IMR-90 (cell line): ENCODE results near the gene C9orf50.

Experiments used
- CEBPB ChIP-seq: IDR thresholded peaks from 2 replicates; pipeline ENCODE4 v1.6.1; 2012; ENCODE audit warnings: low read depth, low read length, improper control_type of control experiment
- CHD1 ChIP-seq: IDR thresholded peaks from 2 replicates; pipeline ENCODE4 v1.6.1; 2012; ENCODE audit warnings: low read depth, low read length, improper control_type of control experiment
- MAFK ChIP-seq: IDR thresholded peaks from 2 replicates; pipeline ENCODE4 v1.6.1; 2012; ENCODE audit warnings: low read depth, low read length, improper control_type of control experiment
- MAZ ChIP-seq: IDR thresholded peaks from 2 replicates; pipeline ENCODE4 v1.6.1; 2012; ENCODE audit warnings: low read depth, mild to moderate bottlenecking, low read length, improper control_type of control experiment, moderate library complexity, borderline replicate concordance
- MXI1 ChIP-seq: IDR thresholded peaks from 2 replicates; pipeline ENCODE4 v1.6.1; 2012; ENCODE audit warnings: low read depth, mild to moderate bottlenecking, low read length, moderate library complexity, borderline replicate concordance
- POLR2A ChIP-seq: IDR thresholded peaks from 2 replicates; pipeline ENCODE4 v1.6.1; 2012; ENCODE audit warnings: mild to moderate bottlenecking, low read depth, low read length
- RAD21 ChIP-seq: IDR thresholded peaks from 2 replicates; pipeline ENCODE4 v1.6.1; 2012; ENCODE audit warnings: low read length, improper control_type of control experiment
- RCOR1 ChIP-seq: IDR thresholded peaks from 2 replicates; pipeline ENCODE4 v1.6.1; 2012; ENCODE audit warnings: mild to moderate bottlenecking, low read length, improper control_type of control experiment; ENCODE audit not compliant: insufficient replicate concordance
- RFX5 ChIP-seq: IDR thresholded peaks from 2 replicates; pipeline ENCODE4 v1.8.0; 2012; ENCODE audit warnings: low read depth, mild to moderate bottlenecking, low read length, moderate library complexity
- SMC3 ChIP-seq: fragments of 150-350 bp; IDR thresholded peaks from 2 replicates; pipeline ENCODE4 v1.6.1; 2016; ENCODE audit warnings: low read depth, mild to moderate bottlenecking, antibody characterized with exemption, low read length, moderate library complexity
- TF ChIP-seq, protein P1 (sequence below): conservative IDR thresholded peaks from 2 replicates; pipeline ENCODE4 v1.5.1; 2012; ENCODE audit warnings: mild to moderate bottlenecking, low read depth, low read length, improper control_type of control experiment
- TF ChIP-seq, protein P2 (sequence below): fragments of 150-350 bp; IDR thresholded peaks from 2 replicates; pipeline ENCODE4 v1.6.1; 2017; ENCODE audit warnings: mild to moderate bottlenecking, antibody characterized with exemption, low read length, low read depth
- TF ChIP-seq, protein P3 (sequence below): fragments of 150-350 bp; IDR thresholded peaks from 2 replicates; pipeline ENCODE4 v1.6.1; 2016; ENCODE audit warnings: low read depth, mild to moderate bottlenecking, low read length, moderate library complexity, borderline replicate concordance

DNA sequence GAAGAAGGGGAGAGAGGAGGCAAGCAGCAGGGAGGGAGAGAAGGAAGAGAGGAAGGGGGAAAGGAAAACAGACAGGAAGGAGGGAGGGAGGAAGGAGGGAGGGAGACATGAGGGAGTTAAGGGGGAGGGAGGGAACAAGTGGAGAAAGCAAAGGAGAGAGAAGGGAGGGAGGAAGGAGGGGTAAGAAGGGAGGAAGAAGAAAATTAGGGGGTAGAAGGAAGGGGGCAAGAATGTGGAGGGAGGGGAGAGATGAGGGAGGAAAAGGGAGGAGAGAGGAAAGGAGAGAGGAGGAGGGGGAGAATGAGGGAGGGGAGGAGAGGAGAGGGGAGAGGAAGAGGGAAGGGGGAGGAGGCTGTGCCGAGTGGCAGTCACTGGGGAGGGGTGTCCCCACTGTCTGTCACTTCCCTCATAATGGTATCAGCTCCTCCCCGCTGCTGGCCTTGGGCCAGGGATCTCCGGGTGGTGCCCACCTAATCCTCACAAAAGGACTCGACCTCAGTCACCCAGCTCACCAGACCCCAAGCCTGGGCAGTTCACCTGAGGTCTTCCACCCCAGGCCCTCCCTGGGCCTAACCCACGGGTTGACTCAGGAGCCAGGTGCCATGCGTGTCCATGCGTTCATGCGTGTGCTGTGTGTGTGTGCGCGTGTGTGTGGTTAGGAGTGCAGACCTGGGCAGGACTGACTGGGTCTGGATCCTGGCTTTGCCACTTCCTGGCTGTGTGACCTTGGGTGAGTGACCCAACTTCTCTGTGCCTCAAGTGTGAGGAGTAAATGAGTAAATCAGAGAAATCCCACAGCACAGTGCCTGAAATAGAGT, 18.1 kb downstream of the C9orf50 start:
- TF ChIP-seq, protein P1, sequence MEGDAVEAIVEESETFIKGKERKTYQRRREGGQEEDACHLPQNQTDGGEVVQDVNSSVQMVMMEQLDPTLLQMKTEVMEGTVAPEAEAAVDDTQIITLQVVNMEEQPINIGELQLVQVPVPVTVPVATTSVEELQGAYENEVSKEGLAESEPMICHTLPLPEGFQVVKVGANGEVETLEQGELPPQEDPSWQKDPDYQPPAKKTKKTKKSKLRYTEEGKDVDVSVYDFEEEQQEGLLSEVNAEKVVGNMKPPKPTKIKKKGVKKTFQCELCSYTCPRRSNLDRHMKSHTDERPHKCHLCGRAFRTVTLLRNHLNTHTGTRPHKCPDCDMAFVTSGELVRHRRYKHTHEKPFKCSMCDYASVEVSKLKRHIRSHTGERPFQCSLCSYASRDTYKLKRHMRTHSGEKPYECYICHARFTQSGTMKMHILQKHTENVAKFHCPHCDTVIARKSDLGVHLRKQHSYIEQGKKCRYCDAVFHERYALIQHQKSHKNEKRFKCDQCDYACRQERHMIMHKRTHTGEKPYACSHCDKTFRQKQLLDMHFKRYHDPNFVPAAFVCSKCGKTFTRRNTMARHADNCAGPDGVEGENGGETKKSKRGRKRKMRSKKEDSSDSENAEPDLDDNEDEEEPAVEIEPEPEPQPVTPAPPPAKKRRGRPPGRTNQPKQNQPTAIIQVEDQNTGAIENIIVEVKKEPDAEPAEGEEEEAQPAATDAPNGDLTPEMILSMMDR, result no peak
- TF ChIP-seq POLR2A (no peak), SMC3 (no peak), RAD21 (no peak), RFX5 (no peak), RCOR1 (no peak), MAFK (no peak), CEBPB (no peak), MXI1 (no peak), CHD1 (no peak), MAZ (no peak)
- TF ChIP-seq, protein P2, sequence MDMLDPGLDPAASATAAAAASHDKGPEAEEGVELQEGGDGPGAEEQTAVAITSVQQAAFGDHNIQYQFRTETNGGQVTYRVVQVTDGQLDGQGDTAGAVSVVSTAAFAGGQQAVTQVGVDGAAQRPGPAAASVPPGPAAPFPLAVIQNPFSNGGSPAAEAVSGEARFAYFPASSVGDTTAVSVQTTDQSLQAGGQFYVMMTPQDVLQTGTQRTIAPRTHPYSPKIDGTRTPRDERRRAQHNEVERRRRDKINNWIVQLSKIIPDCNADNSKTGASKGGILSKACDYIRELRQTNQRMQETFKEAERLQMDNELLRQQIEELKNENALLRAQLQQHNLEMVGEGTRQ, result no peak
- TF ChIP-seq, protein P3, sequence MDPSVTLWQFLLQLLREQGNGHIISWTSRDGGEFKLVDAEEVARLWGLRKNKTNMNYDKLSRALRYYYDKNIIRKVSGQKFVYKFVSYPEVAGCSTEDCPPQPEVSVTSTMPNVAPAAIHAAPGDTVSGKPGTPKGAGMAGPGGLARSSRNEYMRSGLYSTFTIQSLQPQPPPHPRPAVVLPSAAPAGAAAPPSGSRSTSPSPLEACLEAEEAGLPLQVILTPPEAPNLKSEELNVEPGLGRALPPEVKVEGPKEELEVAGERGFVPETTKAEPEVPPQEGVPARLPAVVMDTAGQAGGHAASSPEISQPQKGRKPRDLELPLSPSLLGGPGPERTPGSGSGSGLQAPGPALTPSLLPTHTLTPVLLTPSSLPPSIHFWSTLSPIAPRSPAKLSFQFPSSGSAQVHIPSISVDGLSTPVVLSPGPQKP, result no peak
